ENCODE measurements around the gene CBFB.

CBFB gene

DNA sequence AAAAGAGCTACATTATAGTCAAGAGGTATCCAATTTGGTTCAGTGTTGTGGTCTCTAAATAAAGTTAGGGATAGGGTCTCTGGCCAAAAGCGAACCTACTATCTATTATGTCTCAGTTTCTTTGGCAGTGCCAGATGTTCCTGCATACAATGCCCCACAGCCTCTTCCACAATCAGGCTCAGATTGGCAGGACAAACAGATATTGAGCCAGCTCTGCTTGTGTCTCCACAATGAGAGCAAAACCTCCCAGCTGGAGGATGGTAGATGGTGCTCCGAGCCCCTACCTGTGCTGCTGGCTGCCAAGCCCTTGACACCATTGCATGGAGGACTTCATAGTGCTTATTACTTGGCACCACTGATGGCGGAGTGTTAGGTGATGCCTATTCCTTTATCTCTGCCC, 100.5 kb downstream of the CBFB start:
- DNase-seq (ENCODE audit: low read depth in 2 of 2) = no peak

DNA sequence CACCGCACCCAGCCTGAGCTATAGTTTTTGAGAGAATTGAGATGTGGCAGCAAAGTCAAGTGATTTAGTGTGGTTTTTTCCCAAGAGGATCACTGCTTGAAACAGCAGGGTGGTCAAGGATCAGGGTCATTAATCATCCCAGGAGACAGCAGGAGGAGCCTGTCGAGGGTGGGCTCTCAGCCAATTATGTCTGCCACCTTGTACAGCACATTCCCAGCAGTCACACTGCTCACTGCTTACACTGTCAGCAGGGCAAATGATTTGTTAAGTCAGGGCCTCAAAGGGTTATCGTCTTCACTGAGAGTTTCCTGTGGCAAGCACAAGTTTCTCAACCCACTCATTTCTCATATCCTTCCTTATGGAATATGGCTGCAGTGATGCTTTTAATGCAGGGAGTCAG, 108.7 kb downstream of the CBFB start:
- no peak for DNase-seq (ENCODE audit: low read depth in 2 of 2)

DNA sequence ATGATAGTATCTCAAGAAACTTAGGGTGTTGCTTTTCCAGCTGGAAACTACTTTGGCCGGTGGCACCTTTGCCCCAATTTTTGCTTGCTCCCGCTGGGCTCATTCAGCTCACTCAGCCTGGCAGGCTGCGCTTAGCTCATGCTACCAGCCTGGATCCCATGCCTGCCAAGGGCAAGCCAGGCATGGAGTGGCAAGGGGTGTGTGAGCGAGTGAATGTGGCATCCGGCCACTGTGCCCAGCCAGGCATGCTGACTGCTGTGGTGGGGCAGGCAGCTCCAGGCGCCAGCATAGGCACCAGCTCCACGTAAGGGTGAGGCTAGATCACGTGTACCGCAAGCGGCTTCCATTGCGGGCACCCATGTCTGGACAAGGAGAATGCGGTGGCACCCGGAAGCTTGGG, 112.4 kb downstream of the CBFB start:
- DNase-seq (ENCODE audit: low read depth in 2 of 2) = no peak

DNA sequence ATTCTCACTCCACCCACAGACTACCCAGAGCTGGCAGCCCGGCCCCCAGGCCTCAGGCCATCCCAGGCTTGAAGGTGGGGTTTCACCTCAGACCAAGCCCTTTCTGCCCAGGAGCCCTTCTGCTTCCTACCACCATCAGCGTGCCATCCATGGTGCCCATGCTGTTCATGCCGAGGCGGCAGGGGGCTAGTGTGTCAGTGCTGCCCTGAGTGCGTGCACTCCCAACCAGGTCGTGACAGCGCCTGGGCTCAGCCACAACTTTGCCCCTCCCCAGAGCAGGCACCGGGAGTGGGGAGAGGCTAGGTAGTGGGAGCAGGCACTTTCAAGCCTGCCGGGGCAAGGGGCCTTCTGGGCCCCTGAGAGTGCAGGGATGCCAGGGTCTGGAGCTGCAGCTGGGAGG, 113.4 kb downstream of the CBFB start:
- no peak for DNase-seq (ENCODE audit: low read depth in 2 of 2)

DNA sequence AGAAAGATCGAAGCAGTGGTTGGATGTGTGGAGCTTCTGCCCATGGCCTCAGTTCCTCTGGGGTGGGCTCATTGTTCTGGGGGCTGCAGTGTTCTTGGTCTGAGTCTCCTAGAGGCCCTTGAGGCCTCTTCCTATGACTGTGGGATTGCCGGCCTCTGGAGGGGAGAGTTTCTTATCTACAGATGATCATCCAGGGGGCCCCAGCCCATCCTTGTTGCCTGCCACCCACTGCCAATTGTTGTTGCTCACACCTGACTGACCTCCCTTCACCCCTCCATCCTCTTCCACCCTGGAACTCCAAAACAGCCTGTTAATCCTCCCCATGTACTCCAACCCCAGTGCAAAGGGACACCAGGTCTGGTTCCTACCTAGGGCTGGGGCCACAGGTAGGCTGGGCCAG, 116.0 kb downstream of the CBFB start:
- DNase-seq (ENCODE audit: low read depth in 2 of 2) = no peak

DNA sequence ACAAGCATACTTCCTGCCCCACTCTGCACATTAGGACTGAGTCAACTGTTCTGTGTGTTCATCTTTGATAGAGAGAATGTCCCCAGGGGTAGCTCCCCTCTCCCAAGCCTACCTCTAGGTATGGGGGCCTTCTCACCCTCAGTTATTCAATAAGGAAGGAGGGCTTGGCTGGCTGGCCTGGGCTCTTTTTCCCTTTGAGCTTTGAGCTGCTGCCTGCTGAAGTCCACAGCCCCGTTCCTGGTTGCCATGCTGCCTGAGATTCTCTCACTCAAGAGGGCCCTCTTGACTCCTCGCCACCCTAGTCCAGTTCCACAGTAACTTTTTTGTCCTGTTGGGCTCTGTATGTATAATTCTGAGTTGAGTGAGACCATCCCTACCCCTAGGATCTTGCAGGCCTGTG, 116.8 kb downstream of the CBFB start:
- DNase-seq (ENCODE audit: low read depth in 2 of 2) = no peak

DNA sequence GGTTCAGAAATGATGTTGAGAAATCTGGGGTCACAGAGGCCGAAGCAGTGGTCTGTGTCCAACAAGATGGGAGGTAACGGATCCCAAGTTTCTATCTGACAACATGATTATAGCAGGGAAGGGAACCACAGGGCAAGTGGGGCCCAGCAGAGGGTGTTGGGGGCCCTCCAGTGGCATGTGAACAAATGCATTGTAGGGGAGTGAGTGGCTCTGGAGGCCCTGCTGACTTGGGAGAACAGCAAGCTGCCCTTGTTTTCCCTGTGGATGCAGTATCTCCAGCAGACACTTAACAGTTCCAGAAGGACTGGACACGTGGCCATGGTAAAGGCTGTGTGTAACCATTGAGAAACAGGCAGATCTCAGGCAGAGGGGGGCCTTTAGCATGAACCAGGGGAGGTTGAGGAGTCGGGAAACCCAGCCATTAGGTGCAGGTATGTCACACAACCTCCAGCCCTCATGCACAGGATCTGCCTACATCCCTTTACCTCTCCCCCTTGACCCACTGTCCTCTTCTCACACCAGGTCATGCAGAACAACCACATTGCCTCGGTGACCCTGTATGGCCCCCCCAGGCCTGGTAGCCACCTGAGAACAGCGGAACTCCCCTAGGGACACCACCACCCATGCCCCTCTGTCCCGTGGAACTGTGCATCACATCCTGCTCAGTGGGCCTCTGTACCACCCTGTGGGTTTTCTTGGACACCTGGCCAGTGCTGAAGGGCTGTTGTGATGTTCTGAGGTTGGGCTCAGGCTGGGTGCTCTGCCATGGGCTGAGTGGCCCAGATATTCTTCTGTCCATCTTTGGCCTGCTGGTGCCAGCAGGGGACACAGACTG, 117.8 kb downstream of the CBFB start:
- DNase-seq (ENCODE audit: low read depth in 2 of 2) = no peak

DNA sequence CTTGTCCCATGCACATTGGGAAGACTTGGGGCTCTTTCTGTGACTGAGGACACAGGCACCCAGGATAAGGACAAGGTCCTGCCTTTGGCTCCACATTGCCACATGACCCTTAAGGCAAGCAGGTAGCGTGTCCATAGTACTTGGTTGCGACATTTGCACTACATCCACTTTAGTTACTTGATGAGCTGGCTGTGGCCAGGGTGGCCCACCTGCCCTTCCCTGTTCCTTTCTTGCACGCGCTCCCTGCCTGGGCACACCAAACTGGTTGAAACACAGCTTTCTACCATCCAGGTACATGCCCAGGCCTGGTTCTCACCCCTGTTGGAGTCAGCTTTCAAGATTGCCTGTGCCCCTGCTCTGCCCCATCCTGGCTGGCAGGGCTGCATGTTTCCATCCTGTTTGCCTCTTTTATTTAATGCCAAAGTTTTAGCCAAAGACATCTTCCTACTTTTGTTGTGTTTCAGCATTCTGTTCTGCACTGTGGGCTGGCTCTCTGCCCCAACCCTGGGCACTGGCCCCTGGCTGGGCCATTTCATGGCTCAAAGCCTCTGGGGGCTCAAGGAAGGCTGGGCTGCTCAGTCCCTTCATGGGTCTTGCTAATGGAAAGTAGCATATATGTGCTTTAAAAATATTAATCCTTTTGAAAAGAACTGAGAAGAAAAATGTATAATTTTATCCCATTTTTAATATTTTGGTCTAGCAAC, 118.6 kb downstream of the CBFB start:
- DNase-seq (ENCODE audit: low read depth in 2 of 2) = no peak

DNA sequence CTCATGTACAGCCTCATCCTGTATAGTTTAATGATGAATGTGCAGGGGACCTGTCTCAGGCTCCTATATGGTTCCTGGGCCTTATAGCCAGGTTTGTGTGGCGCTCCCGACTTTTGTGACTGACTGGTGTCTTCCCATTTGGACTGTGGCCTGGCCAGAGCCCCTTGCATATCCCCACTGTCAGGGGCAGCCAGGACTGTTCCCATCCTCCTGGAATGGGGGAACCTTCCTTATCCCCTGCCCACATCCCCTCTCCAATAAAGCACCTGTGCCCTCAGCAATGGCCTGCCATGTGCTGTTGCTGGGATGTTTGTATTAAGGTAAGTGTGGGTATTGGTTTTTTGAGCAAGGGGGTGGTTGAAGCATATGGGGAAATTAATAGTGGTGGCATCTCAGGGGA, 119.3 kb downstream of the CBFB start:
- no peak for DNase-seq (ENCODE audit: low read depth in 2 of 2)

DNA sequence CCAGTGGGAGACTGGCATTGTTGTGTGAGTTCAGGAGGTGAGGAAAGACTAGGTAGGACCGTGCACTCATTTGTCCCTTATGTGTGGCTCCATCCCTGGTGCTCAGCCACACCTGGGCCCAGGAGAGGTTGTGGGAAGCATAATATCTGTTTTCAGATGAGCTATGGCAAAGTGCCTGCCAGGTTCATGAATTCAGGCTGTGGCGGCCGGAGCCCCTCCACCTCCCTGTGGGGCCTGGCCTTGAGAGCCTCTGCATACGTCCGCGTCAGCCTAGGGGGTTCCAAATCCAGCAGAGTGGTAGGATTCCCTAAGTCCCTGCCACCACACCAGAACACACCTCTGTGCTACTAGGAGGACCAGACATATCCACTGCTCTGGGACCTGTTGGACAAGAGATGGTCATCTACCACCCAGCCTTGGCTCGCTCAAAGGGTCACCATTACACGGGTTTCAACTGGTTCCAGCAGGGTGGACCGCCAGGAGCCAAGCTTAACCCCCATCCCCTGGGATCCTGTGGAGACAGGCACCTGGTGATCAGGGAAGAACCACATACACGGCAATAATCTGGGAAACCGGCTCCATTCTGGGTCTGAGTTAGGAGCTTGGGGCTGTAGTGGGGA, 119.8 kb downstream of the CBFB start:
- DNase-seq (ENCODE audit: low read depth in 2 of 2) = no peak

DNA sequence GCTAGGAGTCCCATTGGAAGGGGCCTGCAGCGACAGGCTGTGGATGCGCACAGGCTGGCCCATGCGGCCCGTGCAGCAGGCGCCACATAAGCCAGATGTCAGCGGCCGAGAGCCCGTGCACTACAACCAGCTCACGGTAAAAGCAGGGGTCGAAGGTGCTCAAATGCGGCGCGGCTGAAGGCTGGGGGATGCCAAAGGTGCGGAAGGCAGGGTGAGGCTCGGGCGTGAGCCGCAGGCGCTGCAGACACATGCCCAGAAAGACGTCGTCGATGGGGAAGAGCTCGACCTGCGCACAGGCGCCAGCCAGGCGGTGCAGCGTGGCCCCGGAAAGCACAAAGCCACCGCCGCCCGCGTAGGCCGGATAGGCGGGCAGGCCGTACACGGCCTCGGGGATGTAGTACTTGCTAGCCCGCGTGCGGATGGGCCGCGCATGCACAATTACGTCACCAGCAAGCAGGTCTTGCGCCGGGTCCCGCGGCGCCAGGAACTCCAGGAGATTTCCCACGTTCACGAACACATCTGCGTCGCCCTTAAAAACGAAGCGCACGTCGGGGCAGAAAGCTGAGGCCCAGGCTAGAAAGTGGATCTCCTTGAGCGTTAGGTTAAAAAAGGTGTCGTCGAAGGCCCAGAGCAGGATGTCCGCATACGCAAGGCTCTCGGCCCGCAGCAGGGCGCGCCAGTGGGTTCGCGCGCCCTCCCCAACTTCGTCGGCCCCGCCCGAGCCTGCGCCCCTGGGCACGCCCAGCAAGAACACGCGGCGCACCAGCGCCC, 120.5 kb downstream of the CBFB start:
- no peak for DNase-seq (ENCODE audit: low read depth in 2 of 2)

DNA sequence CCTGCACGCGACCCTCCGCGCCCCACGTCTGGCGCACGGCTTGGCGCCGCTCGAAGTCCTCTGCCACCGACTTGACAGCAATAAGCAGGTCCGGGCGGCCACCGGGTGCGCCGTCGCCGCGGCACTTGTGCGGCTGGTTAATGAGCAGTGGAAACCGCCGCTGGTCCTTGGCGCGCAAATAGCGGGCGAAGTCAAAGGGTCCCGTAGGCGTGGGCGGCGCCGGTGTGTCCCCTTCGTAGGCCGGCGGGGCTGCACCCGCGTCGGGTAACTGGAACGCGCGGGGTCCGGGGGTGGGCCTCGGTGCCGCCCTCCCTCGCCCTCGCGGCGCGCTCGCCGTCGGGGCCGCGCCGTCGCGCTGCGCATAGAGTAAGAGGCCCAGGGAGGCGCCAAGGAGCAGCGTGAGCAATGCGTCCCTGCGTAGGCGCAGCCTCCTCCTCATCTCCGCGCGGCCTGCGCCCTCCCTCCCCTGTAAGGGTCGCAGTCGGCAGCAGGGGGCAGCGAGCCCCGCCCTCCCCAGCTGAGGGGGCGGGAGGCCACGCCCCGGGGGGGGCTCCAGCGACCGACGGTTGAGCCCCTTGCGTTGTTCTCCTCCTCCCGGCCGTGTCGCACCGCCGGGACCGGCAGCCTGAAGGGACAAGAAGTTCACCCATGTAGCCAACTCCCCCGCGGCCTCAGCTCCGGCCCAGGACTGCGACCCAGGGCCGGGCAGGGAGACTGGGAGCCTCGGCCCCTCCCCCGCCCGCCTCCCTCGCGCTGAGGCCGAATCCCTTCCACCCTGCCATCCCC, 121.3 kb downstream of the CBFB start:
- DNase-seq (ENCODE audit: low read depth in 2 of 2) = peak in 1 of 2 donors; percentile 45
